AG10803 (cell line): ENCODE results near the gene CAMKMT.

Experiments used
- DNase-seq: peaks from one replicate; pipeline ENCODE4 v3.0.0; 2010; ENCODE audit warnings: low read depth
- H3K4me3 ChIP-seq: 2 replicates; pipeline ENCODE4 v1.5.1; 2011; ENCODE audit warnings: mild to moderate bottlenecking, low read length, control low read depth
- TF ChIP-seq, protein P1 (sequence below): conservative IDR thresholded peaks from 2 replicates; pipeline ENCODE4 v1.5.1; 2011; ENCODE audit warnings: mild to moderate bottlenecking, low read length, control low read depth, inconsistent platforms

CAMKMT gene

DNA sequence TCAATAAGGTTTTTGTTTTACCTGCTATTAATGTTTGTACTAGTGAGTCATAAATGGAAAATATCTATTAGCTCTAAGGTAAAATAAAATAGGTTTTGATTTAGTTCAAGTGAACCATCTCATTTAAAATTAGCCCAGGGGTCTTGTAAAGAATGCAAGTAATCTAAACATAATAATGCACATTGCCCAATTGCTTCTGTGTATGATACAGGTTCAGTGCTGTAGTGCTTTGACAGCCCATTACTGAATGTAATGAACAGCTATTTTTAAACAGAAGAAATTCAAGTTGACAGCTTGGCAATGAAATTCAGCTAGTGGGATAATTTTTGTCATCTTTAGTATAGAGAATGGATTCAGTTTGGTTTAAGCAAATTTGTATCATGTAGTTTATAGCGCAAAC, 91.5 kb downstream of the CAMKMT start:
- TF ChIP-seq, protein P1, sequence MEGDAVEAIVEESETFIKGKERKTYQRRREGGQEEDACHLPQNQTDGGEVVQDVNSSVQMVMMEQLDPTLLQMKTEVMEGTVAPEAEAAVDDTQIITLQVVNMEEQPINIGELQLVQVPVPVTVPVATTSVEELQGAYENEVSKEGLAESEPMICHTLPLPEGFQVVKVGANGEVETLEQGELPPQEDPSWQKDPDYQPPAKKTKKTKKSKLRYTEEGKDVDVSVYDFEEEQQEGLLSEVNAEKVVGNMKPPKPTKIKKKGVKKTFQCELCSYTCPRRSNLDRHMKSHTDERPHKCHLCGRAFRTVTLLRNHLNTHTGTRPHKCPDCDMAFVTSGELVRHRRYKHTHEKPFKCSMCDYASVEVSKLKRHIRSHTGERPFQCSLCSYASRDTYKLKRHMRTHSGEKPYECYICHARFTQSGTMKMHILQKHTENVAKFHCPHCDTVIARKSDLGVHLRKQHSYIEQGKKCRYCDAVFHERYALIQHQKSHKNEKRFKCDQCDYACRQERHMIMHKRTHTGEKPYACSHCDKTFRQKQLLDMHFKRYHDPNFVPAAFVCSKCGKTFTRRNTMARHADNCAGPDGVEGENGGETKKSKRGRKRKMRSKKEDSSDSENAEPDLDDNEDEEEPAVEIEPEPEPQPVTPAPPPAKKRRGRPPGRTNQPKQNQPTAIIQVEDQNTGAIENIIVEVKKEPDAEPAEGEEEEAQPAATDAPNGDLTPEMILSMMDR: no peak
- no peak for DNase-seq

DNA sequence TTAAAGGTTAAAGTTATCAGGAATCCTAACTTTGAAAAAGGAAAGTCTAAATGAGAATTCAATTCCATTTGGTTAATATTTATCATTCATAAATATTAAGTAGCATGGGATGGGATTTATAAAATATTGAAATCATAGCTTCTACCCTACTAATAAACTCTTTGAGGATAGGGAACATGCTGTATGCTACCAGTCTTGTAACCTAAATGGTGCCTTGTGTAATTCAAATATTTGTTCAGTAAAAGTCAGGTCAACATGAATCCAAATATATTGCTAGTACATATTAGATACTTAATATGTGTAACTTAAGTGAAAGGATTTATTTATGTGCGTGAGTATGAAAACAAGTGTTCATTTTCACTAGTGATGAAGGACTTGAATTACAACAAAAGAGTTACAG, 94.1 kb downstream of the CAMKMT start:
- no peak for DNase-seq
- H3K4me3 ChIP-seq: no peak overlapping the region
- TF ChIP-seq, protein P1: no peak

More for the DNA sequence above, 91.5 kb downstream of the CAMKMT start:
- H3K4me3 ChIP-seq: no peak overlapping the region

GRCh38 chr2:44456946-44457345, 95.2 kb downstream of the CAMKMT start:
- H3K4me3 ChIP-seq: no peak overlapping the region
- DNase-seq: peak; percentile 8
- TF ChIP-seq, protein P1: no peak

DNA sequence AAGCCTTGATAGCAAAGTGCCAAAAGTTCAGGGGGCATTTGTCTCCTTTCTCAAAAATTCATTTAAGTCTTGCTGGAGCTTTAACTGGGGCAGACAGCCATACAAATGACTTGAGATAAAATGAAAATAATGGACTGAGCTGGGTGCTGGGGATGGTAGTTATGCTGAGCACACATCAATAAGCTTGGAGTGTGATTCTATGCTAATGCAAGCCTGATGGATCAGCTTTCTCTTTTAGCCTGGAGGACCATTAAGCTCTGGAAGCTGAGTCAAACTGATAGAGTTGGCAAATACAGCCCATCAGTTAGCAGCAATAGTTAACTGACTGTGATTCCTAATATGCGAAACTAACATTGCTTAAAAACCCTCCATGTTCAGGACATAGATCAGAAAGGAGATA, 98.0 kb downstream of the CAMKMT start:
- no peak overlapping the region for H3K4me3 ChIP-seq
- DNase-seq: no peak
- TF ChIP-seq, protein P1: no peak

DNA sequence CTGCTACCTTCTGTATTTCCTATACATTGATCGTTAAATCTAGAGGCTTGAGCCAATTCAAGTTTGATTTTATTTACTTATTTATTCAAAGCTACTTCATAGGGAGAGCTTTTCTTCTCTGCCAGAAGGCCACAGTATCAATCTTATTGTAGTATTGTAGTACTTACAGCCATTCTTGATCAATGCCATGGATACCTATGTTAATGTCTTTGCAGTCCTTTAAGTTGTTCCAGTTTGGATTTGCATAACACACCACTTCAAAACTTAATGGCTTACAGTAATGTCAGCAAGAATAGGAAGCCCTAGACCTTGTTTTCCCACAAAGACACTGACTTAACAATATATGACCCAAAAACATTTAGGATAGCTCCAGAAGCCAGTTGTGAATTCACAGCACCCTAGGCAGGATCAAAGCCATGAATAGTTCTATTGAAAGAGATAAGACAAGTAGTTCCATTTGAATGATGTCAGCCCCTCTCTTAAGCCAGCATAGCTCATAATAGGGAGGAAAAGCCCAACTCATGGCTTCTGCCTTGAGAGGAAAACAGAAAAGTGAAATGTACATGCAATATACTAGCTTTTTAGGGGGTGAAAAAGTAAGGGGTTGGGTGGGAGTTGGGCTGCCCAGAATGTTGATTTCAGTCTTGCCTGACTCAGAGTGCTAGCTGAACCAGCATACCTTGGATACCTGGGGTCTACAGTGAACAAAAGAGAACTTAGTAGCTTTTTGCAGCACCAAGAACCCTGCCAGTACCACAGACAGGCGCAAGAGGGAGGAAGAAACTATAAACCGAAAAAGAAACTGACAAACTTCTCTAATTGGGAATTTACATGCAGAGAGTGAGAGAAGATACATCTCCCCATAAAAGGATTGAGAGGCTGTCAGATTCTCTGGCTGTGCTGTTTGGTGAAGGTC, 101.4 kb downstream of the CAMKMT start:
- TF ChIP-seq, protein P1: no peak

DNA sequence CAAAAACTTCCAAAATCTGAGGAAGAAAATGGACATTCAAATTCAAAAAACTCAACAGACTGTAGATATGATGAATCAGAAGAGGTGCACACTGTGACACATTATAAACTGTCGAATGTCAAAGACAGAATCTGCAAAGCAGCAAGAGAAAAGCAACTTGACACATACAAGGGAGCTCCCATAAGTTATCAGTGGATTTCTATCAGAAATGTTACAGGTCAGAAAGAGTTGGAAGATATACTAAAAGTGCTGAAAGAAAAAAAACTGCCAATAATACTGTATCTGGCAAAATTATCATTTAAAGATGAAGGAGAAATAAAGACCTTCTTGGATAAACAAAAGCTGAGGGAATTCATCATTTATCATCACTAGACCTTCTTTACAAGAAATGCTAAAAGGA, 102.7 kb downstream of the CAMKMT start:
- TF ChIP-seq, protein P1: no peak
- no peak for DNase-seq

More for the DNA sequence above, 101.4 kb downstream of the CAMKMT start:
- DNase-seq: no peak
- H3K4me3 ChIP-seq: no peak overlapping the region

GRCh38 chr2:44470151-44470550, 108.4 kb downstream of the CAMKMT start:
- no peak overlapping the region for H3K4me3 ChIP-seq
- DNase-seq: no peak

More for the DNA sequence above, 102.7 kb downstream of the CAMKMT start:
- H3K4me3 ChIP-seq: no peak overlapping the region

More at GRCh38 chr2:44470151-44470550, 108.4 kb downstream of the CAMKMT start:
- TF ChIP-seq, protein P1: no peak
